Gastrocnemius medialis (tissue), 4 donors: Measurements from ENCODE around the gene LAMP1.

ENCODE experiments used
- POLR2A ChIP-seq, 2 donors: fragments of 450-650 bp; IDR thresholded peaks; one replicate each; pipeline ENCODE4 v1.6.1; 2017; ENCODE audit warnings: antibody characterized with exemption in 2 of 2, mild to moderate bottlenecking in 2 of 2, moderate library complexity in 2 of 2
- TF ChIP-seq, protein P1 (sequence below), 5 experiments: fragments of 450-650 bp in 3 of 5; fragments of 200-600 bp in 2 of 5; sonication (generic) in 2 of 5; IDR thresholded peaks in 4 of 5; conservative IDR thresholded peaks in 1 of 5; 1 replicate in 4 of 5; 2 replicates in 1 of 5; pipeline ENCODE4 v1.5.1; 2016 to 2019; ENCODE audit warnings: antibody characterized with exemption in 5 of 5, mild to moderate bottlenecking in 3 of 5, moderate library complexity in 3 of 5

DNA sequence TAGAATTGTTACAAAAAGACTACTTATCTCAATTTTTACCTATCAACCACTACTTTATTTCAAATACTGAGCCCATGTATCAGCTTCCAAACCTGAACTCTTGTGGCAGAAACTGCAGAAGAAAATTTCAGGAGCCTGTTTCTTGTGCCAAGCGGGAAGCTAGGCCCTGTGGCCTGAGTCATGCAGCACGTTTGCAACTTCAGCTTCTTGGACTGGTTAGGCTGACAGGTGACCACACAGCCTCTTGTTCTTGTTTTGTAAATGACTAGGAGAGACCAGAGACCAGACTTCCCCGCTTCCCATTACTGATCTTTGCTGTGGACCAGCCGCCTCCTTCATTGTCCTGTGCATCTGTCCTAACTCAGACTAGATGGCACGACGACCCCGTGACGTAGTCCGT, 3.4 kb upstream of the LAMP1 start:
- TF ChIP-seq, protein P1, sequence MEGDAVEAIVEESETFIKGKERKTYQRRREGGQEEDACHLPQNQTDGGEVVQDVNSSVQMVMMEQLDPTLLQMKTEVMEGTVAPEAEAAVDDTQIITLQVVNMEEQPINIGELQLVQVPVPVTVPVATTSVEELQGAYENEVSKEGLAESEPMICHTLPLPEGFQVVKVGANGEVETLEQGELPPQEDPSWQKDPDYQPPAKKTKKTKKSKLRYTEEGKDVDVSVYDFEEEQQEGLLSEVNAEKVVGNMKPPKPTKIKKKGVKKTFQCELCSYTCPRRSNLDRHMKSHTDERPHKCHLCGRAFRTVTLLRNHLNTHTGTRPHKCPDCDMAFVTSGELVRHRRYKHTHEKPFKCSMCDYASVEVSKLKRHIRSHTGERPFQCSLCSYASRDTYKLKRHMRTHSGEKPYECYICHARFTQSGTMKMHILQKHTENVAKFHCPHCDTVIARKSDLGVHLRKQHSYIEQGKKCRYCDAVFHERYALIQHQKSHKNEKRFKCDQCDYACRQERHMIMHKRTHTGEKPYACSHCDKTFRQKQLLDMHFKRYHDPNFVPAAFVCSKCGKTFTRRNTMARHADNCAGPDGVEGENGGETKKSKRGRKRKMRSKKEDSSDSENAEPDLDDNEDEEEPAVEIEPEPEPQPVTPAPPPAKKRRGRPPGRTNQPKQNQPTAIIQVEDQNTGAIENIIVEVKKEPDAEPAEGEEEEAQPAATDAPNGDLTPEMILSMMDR (IDR thresholded peaks at IDR 0.05 in 4 of 5, conservative IDR thresholded peaks at IDR 0.05 in 1 of 5), result no peak
- no peak for TF ChIP-seq POLR2A (IDR thresholded peaks at IDR 0.05)
